ES-I3 (cell line): Measurements from ENCODE around the gene LILRA5.
"Not testable (repeated sequence)": the region's sequence is repeated elsewhere in the genome, so short reads cannot be mapped to it uniquely, and the experiment has no call there.

Experiments
- H3K36me3 ChIP-seq: 2 replicates; pipeline ENCODE4 v1.6.1; 2013; ENCODE audit warnings: mild to moderate bottlenecking, low read length, control low read depth, moderate library complexity; ENCODE audit not compliant: insufficient read depth
- H3K4me1 ChIP-seq: 2 replicates; pipeline ENCODE4 v1.6.1; 2013; ENCODE audit warnings: mild to moderate bottlenecking, control low read depth, low read length; ENCODE audit not compliant: insufficient read depth
- H3K9ac ChIP-seq: 2 replicates; pipeline ENCODE4 v1.6.1; 2013; ENCODE audit warnings: low read depth, mild to moderate bottlenecking, low read length, moderate library complexity
- H3K9me3 ChIP-seq: 2 replicates; pipeline ENCODE4 v1.6.1; 2013; ENCODE audit warnings: mild to moderate bottlenecking, low read length, moderate library complexity; ENCODE audit not compliant: control insufficient read depth, insufficient read depth

LILRA5 gene

DNA sequence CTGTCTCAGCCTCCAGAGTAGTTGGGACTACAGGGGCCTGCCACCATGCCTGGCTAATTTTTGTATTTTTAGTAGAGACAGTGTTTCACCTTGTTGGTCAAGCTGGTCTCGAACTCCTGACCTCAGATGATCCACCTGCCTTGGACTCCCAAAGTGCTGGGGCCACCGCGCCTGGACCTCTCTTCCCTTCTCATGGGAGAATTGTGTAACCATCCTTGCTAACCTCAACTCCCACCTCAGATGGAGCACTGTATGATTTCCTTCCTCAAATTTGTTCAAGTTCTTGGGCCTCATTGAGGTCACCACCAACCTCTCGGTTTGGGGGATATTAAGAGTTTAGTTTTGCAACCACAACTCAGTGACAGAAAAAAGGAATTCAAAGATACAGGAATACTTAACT, 10.7 kb downstream of the LILRA5 start:
- H3K36me3 ChIP-seq, result no peaks in the 10 kb centered on the region
- H3K4me1 ChIP-seq, result no peaks in the 10 kb centered on the region
- no peak overlapping the region for H3K9ac ChIP-seq
- H3K9me3 ChIP-seq, result no peaks in the 10 kb centered on the region

DNA sequence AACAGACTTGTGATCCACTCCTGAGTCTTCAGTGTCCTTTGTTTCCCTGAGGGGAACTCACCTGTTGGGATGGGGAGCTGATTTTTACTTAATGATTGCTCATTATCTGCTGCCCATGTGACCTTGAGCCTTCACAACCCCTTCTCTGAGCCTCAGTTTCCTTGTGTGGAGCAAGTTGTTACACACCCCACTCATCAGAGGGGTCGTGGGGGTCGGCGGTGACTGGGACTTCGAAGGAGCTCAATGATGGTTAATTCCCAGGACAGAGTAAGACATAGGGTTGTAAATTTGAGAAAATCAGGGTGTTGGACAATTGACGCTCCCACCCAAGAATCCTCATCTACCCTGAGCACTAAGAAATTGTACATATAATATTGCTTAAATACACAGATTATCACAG, 13.5 kb downstream of the LILRA5 start:
- no peaks in the 10 kb centered on the region for H3K36me3 ChIP-seq
- no peaks in the 10 kb centered on the region for H3K4me1 ChIP-seq
- H3K9me3 ChIP-seq, result no peaks in the 10 kb centered on the region
- H3K9ac ChIP-seq, result no peak overlapping the region

DNA sequence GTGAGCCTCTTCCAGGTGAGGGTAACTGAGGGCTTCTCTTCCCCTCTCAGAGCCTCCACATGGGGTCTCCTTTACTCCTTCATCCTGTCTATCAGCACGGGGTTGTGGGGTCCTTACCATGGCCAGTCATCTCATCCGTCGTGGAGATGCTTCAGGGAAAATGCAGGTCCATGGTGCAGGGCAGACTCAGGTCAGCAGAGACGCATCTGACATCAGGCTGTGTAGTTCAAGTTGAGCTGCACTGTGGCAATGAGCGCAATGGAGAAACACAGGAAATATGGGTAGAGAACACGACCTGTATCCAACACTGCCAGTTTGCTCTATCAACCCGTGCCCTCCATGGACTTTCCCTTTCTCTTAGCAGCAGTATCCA, 13.9 kb downstream of the LILRA5 start:
- Histone ChIP-seq H3K36me3 (no peaks in the 10 kb centered on the region), H3K9me3 (no peaks in the 10 kb centered on the region), H3K9ac (no peak overlapping the region), H3K4me1 (no peaks in the 10 kb centered on the region)

DNA sequence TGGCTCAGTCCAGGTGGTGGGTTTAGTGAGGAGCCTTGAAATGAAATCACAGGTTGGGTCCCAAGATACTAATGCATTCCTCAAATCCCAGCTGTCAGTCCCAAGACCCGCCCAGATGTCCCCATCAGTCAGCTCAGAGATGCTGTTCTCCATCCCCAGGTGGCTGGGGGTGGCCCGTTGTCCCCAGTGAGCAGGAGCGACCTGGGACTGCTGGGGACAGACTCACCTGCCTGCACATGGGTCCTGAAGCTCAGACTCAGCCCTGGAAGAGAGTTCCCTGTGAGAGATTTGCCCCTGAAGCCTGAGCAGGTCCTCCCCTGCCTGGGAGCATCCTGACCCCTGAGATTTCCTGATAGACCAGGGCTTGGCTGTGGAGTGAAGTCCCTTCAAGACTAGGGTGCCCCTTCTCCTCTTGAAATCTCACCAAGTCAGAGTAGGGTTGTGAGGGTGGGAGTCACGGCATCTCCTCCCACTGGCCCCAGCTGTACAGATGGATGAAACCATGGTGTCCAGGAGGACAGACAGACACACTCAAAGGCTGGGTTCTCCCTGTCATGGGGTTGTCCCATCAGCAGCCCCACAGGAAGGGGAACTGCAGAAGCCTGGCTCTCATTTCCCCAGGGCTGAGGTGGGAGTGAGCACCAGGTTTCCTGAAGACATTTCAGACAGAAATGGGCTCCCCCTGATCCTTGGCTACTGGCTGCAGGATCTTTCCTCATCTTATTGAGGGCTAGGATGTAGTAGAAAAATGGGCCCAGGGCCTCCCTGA, 14.4 kb downstream of the LILRA5 start:
- Histone ChIP-seq H3K9ac (no peak overlapping the region), H3K4me1 (no peaks in the 10 kb centered on the region)

DNA sequence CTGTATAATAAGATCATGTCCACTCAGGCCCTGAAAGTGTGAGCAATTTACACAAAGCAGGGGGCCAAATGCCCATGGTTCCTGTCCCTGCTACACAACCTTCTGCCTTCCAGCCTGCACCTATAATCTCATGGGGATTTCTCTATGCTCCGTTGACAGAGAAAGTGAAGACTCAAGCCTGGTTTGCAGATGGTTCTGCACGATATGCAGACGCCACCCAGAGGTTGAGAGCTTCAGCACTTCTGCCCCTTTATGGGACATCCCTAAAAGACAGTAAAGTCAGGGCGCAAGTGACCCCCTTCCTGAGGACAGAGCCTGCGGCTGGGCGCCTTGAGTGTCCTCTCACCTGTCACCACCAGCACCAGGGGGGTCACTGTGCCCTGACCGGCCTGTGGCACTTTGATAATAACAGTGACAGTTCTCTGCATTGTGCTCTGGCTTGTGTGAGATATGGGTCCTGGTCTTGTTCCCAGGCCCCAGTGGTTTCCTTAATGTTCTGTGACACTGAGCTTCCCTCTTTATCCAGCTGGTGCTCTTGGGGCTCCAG, 15.1 kb downstream of the LILRA5 start:
- H3K9ac ChIP-seq, result no peak overlapping the region
- no peaks in the 10 kb centered on the region for H3K4me1 ChIP-seq
- H3K36me3 ChIP-seq, result no peaks in the 10 kb centered on the region
- H3K9me3 ChIP-seq, result 0 out of 2 replicates have a peak, but pooled peaks cover 3% of the 10 kb centered on the region

More for the DNA sequence above, 14.4 kb downstream of the LILRA5 start:
- Histone ChIP-seq H3K36me3 (no peaks in the 10 kb centered on the region), H3K9me3 (0 out of 2 replicates have a peak, but pooled peaks cover 3% of the 10 kb centered on the region)

DNA sequence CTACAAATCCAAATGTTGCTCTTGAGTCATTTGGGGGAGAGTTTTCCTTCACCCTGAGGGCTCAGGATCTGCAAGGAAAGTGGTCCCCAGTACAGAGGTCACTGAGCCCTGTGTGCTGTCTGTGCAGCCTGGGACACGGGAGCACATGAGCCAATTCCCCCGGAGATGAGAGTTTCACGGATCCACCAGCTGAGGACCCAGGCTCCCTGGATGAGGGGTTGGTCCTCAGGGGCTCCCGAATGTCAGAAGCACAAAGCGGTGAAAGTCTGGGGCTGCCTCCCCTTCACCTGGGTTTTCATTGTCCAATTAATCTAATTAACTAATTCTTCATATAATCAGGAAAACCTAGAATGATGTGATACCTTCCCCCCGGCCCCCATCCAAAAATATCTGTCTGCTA, 18.4 kb downstream of the LILRA5 start:
- 0 out of 2 replicates have a peak, but pooled peaks cover 3% of the 10 kb centered on the region for H3K9me3 ChIP-seq
- H3K36me3 ChIP-seq, result no peaks in the 10 kb centered on the region
- H3K9ac ChIP-seq, result no peak overlapping the region
- no peaks in the 10 kb centered on the region for H3K4me1 ChIP-seq

DNA sequence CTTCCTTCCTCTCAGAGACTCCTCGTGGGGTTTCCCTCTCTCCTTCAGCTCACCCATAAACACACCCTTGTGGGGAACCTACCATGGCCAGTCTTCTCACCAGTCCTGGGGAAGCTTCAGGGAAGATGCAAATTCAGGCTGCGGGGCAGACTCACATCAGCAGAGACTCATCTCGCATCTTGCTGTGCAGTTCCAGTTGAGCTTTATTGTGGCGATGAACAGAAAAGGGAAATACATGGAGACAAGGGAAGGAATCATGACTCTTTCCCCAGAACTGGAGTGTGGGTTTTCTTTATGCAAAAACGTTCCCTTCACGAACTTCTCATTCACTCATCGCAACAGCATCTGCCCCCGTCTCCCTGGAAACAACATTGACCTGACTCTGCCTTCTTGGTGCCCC, 23.8 kb downstream of the LILRA5 start:
- H3K36me3 ChIP-seq, H3K4me1 ChIP-seq, H3K9me3 ChIP-seq, H3K9ac ChIP-seq: not testable (repeated sequence)

DNA sequence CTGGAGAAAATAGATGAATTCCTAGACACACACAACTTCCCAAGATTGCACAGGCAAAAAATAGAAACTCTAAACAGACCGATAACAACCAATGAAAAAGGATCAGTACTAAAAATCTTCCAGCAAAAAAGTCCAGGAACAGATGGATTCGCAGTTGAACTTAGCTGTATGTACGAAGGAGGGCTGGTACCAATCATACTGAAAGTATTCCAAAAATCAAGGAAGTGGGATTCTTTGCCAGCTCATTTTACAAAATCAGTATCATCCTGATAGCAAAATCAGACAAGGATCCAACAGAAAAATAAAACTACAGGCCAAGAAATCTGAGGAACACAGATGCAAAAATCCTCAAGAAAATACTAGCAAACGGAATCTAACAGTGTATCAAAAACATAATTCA, 25.5 kb downstream of the LILRA5 start:
- Histone ChIP-seq H3K9ac (no peak overlapping the region), H3K4me1 (no peaks in the 10 kb centered on the region), H3K36me3 (no peaks in the 10 kb centered on the region), H3K9me3 (no peaks in the 10 kb centered on the region)

DNA sequence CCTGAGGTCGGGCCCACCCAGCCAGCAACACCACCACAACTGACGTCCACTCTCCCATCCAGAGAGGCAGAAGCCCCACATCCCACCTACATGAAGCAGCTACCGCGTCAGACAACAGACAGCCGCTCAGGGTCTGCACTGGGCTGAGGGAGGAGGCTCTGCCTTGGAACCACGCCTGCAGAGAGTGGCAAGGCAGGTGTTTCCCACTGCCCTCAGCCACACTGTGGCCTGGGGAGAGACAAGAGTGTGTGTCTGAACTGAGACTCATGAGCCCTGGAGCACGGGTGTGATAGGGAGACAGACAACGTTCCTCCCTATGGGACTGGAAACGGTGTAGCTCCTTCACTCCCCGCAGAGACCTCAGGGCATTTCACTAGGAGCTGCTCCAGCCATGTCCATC, 26.7 kb downstream of the LILRA5 start:
- H3K4me1 ChIP-seq, H3K9me3 ChIP-seq, H3K9ac ChIP-seq, H3K36me3 ChIP-seq: not testable (repeated sequence)

DNA sequence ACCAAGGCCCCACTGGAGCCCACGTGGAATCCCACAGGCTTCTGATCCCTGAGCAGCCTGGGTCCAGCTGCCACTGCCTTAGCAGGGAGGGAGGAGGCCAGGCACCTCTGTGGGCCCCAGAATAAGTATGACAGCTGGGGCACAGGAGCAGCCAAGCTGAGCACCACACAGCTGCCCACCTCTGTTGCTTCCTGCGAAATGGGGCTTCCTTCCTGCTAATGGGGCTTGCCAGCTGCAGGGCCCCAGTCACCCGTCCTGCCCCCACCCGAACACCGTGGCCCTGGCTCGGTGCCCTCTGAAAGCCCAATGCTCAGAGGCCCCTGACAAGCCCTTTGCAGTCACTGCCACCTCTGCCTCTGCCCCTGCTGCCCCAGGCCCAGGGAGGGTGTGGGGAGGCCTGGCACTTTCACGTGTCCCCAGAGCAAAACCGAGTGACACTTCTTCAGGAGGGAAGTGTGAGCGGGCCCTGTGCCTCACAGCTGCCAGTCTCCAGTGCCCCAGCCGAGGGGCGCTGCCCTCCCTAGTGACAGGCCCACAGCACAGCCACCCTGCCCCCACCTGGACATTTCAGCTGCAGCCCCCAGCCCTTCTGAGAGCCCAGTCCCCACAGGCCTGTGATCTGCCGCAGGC, 27.4 kb downstream of the LILRA5 start:
- H3K9ac ChIP-seq, H3K36me3 ChIP-seq, H3K4me1 ChIP-seq, H3K9me3 ChIP-seq: not testable (repeated sequence)

DNA sequence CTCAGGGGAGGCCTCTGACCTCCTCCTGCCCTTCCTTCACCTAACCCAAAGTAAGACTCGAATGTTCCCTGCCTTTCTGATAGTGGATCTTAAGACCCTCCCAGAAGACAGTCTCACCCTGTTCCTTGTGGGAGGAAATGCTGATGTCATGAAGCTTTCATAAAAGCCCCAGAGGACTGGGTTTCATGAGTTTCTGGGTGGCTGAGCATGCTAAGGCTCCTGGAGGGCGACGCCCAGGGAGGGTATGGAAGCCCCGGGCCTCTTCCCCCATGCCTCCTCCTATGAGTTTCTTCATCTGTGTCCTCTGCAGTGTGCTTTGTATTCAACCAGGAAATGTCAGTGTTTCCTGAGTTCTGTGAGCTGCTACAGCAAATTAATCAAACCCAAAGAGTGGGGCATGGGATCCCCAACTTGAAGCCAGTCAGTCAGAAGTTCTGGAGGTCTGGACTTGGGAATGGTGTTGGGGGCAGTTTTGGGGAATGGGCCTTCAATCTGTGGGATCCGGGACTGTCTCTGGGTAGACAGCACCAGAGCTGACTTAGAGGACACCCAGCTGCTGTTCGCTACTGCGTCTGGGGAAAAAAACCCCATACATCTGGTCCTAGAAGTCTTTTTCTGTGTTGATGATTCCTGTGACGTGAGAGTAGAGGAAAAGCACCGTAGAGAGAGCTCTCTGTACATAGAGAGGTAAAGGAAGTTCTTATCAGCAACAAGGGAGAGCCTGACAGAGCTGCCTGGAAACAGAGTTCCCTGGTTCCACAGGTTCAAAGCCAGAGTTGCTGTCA, 30.1 kb downstream of the LILRA5 start:
- Histone ChIP-seq H3K36me3 (no peaks in the 10 kb centered on the region), H3K9me3 (no peaks in the 10 kb centered on the region), H3K9ac (no peak overlapping the region), H3K4me1 (no peaks in the 10 kb centered on the region)

- H3K4me1 ChIP-seq, H3K9ac ChIP-seq: not testable (repeated sequence)
These were observed 31.3 kb downstream of the LILRA5 start for GRCh38 chr19:54281729-54282075.

DNA sequence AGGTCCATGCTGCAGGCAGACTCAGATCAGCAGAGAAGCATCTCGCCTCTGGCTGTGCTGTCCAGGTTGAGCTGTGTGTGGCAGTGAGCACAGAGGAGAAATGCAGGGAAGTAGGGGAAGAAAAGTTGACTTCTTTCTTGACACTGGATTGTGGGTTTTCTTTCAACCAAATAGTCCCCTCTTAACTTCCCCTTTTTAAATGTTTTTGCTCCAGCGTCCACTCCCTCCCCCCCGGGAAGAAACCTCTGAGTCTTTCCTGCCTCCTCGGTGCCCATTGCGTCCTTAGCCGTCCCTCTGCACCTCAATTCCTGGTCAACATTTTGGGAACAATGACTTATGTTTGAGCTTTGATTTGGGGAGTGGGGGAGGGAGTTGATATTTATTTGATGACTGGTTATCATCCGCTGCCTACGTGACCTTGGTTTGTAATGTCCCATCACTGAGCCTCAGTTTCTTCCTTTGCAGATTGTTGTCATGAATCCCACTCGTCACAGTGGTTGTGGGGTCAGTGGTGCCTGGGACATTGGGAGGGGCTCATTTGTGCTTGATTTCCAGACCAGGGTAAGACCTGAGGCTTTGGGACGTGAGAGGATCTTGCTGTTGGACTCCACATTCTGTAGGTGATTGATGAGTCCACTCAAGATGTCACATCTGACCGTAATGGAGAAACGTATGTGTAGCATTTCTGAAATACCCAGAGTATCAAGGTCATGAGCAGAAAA, 31.8 kb downstream of the LILRA5 start, which contains the start of gene LILRB2:
Gene LILRB2 (minus strand): TSS at position 104 of the 722 bp plus-strand sequence. CDS start 614 bp downstream, outside the sequence.
- Histone ChIP-seq H3K36me3 (no peaks in the 10 kb centered on the region), H3K9me3 (no peaks in the 10 kb centered on the region), H3K4me1 (no peaks in the 10 kb centered on the region), H3K9ac (no peak within 1 kb of the TSS)

More at GRCh38 chr19:54281729-54282075, 31.3 kb downstream of the LILRA5 start:
- not testable (repeated sequence) for H3K36me3 ChIP-seq, H3K9me3 ChIP-seq

- not testable (repeated sequence) for H3K9ac ChIP-seq, H3K4me1 ChIP-seq, H3K9me3 ChIP-seq, H3K36me3 ChIP-seq
These were observed 32.5 kb downstream of the LILRA5 start for GRCh38 chr19:54280441-54280840.
